Muscle of leg (tissue), 11 donors: Measurements from ENCODE around the gene GRAMD2B. TPM values are rescaled to one million over a fixed set of nuclear protein-coding genes. Genes with fewer than 3 reads are reported as not detected.
A peak's percentile ranks its signal among the peaks of the same experiment; 100 is the strongest.
"Not testable (repeated sequence)": the region's sequence is repeated elsewhere in the genome, so short reads cannot be mapped to it uniquely, and the experiment has no call there.

Experiments used
- DNase-seq: peaks from one replicate; pipeline ENCODE4 v3.0.0; 2013
- H3K27ac ChIP-seq: one replicate; pipeline ENCODE4 v1.5.1; 2013; ENCODE audit warnings: mild to moderate bottlenecking, low read length, control low read depth
- H3K27me3 ChIP-seq: one replicate; pipeline ENCODE4 v1.6.1; 2013; ENCODE audit warnings: low read length; ENCODE audit not compliant: control insufficient read depth, insufficient read depth
- H3K36me3 ChIP-seq: one replicate; pipeline ENCODE4 v1.6.1; 2013; ENCODE audit warnings: low read length; ENCODE audit not compliant: control insufficient read depth, insufficient read depth
- H3K4me1 ChIP-seq: one replicate; pipeline ENCODE4 v1.6.1; 2013; ENCODE audit warnings: low read length; ENCODE audit not compliant: control insufficient read depth, insufficient read depth
- H3K4me3 ChIP-seq: one replicate; pipeline ENCODE4 v1.5.1; 2013; ENCODE audit warnings: low read length, control low read depth
- H3K9me3 ChIP-seq: replicated peaks from 2 replicates; pipeline ENCODE4 v1.6.1; 2013; ENCODE audit warnings: low read depth, low read length; ENCODE audit not compliant: control insufficient read depth
- WGBS: methylation state at CpG from one replicate; pipeline ENCODE4 v1.1.5; 2013; ENCODE audit warnings: missing lambda C conversion rate; ENCODE audit not compliant: insufficient coverage; 5-methylcytosine and 5-hydroxymethylcytosine counted together
- polyA plus RNA-seq, 8 donors: library from polyadenylated mRNA; unstranded; fragments of 120-200 nt; gene quantifications; one replicate each; pipeline versions ENCODE4 v1.2.1 to v1.2.3, GENCODE V29; 2013; ENCODE audit warnings: inconsistent platforms in 1 of 8, low replicate concordance in 1 of 8; ENCODE audit not compliant: insufficient read length in 8 of 8, insufficient read depth in 1 of 8
- total RNA-seq: library from RNA; stranded (reverse); fragments of 120-200 nt; gene quantifications from one replicate; pipeline ENCODE4 v1.2.4, GENCODE V29; 2013

GRAMD2B gene
- total and polyA plus RNA-seq, 9 donors, result 6.5 to 13.9 (median 9.2) TPM

DNA sequence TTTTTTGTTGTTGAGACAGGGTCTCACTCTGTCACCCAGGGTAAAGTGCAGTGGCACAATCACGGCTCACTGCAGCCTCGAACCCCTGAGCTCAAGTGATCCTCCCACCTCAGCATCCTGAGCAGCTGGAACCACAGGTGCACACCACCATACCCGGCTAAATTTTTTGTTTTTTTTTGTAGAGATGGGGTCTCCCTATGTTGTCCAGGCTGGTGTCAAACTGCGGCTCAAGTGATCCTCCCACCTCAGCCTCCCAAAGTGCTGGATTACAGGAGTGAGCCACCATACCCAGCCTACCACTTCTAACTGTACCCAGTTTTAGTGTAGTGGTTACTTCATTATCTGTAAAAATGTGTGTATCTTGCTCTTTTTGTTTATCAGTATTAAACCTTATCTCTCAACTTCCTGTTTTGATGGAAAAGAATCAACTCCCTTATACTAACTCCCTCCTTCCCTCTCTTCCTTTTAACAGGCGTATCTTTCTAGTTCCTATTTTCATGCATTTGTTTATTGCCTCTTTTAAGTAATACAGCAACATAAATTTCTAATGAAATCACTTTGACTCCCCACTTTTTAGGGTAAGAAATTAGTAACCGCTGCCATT is 33.1 kb downstream of the GRAMD2B start:
- Histone ChIP-seq H3K27me3 (no peaks in the 10 kb centered on the region), H3K36me3 (no peaks in the 10 kb centered on the region), H3K4me1 (no peaks in the 10 kb centered on the region), H3K9me3 (no peaks in the 10 kb centered on the region), H3K4me3 (no peak overlapping the region), H3K27ac (no peak overlapping the region)
- no peak for DNase-seq
- 0% methylated on average over 1 of the region's 6 CpGs for WGBS

DNA sequence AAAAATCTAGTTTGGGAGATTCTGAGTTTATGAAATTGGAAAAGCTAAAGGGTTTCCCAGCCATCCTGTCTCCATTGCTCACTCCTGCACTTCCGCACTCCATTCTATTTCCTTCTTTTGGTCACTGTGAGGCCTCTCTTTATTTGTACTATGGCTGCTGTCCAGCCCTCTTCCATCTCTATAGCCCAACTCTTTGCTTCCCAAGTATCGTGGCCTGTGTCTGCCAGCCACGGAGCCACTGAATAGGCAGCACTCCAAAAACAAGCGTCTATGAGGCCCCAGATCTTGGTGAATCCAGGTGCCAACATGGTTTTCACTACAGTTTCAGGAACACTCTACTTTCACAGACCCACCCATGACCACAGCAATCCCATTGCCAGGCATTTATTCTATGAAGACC is 37.2 kb downstream of the GRAMD2B start:
- 95% methylated on average over 4 of the region's 4 CpGs for WGBS
- H3K27ac ChIP-seq, result no peak overlapping the region
- no peaks in the 10 kb centered on the region for H3K4me1 ChIP-seq
- DNase-seq, result no peak
- no peaks in the 10 kb centered on the region for H3K9me3 ChIP-seq
- H3K36me3 ChIP-seq, result peaks cover 2% of the 10 kb centered on the region
- no peaks in the 10 kb centered on the region for H3K27me3 ChIP-seq
- H3K4me3 ChIP-seq, result no peak overlapping the region

DNA sequence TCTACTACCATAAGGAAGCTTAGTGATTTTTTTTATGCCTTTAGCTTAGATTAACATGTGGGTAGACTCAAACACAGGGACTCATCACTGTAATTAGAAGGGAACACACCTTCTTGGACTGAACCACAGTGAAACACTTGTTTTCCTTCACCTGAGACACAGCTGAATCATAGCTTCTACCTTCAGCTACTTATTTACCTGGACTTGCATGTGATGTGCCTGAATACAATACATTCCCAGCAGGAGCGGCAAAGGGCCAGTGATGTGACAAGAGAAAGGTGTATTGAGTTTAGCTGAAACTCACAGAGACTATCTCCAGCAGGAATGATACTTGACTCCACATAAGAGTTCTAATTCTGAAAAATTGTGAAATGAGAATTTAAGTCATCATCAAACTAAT is 37.8 kb downstream of the GRAMD2B start:
- H3K27ac ChIP-seq, result no peak overlapping the region
- H3K4me3 ChIP-seq, result no peak overlapping the region
- no CpG with 5 or more reads among the region's 1 CpG for WGBS
- H3K4me1 ChIP-seq, result no peaks in the 10 kb centered on the region
- no peaks in the 10 kb centered on the region for H3K27me3 ChIP-seq
- peaks cover 4% of the 10 kb centered on the region for H3K36me3 ChIP-seq
- no peak for DNase-seq
- H3K9me3 ChIP-seq, result no peaks in the 10 kb centered on the region

DNA sequence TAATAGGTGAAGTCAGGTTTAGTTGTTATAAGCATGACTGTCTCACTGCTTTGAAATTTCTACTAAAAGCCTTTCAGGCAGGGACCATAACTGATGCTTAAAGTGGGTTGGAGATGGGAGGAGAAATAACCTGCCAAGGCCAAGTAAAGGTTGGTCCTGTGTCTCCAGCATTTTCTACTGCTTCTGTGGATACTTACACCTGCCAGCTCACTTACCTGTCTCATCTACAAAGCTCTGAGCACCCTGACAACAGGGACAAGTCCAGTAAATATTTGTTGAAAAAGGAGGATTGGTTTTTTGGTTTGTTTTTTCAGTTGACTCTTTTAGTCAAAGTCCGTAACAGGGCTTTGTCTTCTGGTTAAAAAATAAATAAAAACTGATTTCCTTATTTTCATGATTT is 38.6 kb downstream of the GRAMD2B start:
- Histone ChIP-seq H3K36me3 (peaks cover 7% of the 10 kb centered on the region), H3K9me3 (no peaks in the 10 kb centered on the region), H3K27me3 (no peaks in the 10 kb centered on the region), H3K4me1 (no peaks in the 10 kb centered on the region), H3K4me3 (no peak overlapping the region), H3K27ac (no peak overlapping the region)
- DNase-seq, result no peak
- WGBS, result no CpG with 5 or more reads among the region's 1 CpG

DNA sequence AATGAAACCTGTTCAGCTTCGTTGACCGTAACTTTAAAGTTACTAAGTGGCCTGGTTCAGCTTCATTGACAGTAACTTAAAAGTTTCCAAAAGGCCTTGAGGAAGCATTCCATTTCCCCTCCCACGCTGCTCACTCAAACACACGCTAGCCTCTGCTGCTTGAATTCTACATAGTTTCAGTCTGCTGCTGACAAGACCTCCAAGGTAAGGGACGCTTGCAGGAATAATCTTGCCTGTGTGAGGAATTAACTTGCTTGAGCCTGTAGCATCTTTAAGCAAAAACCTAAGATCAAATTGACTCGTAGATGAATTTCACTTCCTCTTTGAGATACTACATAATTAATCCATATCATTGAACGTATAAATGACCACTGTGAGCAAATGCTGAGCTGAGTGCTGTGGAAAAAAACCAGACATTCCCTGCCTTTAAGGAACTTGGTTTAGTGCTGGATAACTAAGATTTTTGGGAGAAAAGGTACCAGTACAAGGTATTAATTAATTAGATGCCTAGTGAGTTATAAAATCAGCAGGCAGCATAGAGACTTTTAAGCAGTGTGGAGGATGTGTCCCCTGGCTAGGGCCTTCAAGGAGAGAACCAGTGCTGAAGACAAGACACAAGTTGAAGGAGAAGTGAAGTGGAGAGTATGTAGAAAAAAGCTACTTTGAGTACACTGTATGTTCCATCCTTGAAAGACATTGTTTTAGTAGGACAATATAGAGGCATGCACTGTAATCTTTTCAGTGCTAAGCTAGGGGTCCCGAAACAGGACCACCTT is 39.2 kb downstream of the GRAMD2B start:
- no peak overlapping the region for H3K4me3 ChIP-seq
- H3K27me3 ChIP-seq, result no peaks in the 10 kb centered on the region
- peak; percentile 25 for DNase-seq
- peaks cover 8% of the 10 kb centered on the region for H3K36me3 ChIP-seq
- H3K4me1 ChIP-seq, result no peaks in the 10 kb centered on the region
- no peak overlapping the region for H3K27ac ChIP-seq
- WGBS, result 44% methylated on average over 5 of the region's 8 CpGs
- no peaks in the 10 kb centered on the region for H3K9me3 ChIP-seq

DNA sequence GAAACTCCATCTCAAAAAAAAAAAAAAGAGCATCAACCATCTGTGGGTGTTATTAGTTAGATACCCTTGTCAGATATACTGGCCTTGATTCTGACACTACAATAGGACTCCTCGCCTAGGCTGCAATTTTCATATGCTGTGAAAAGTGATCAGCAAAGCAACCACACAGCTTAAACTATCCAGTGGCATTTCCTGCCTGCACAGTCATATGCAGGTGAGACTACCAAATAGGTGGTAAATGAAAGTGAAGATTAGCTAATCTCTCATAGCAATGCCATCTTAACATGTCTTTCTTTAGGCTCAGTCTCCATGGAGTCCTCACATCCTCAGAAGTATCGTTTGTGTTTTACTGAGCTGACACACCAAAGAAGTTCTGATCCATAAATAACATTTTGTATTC is 40.8 kb downstream of the GRAMD2B start:
- H3K27me3 ChIP-seq, result no peaks in the 10 kb centered on the region
- DNase-seq, result no peak
- H3K4me1 ChIP-seq, result no peaks in the 10 kb centered on the region
- WGBS, result 78% methylated on average over 1 of the region's 2 CpGs
- peaks cover 8% of the 10 kb centered on the region for H3K36me3 ChIP-seq
- no peaks in the 10 kb centered on the region for H3K9me3 ChIP-seq
- H3K4me3 ChIP-seq, result no peak overlapping the region
- H3K27ac ChIP-seq, result no peak overlapping the region

DNA sequence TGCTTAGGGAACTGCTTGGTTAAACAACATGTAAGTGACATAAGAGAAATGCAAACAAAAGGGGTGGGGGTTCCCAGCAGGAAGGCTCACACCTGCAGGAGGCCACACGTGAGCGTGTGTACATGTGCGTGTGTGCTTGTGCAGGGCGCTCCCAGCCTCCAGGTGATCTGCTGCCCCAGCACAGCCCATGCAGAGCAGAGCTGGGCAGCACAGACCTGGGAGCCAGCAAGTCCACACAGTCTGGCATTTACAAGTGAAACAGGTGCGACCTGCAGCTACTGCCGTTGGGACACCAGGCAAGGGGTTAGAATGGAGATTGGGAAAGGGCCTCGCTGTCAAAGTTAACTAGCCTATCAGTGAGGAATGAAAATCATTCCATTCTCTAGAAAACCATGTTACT is 41.8 kb downstream of the GRAMD2B start:
- H3K9me3 ChIP-seq, result no peaks in the 10 kb centered on the region
- H3K27ac ChIP-seq, result no peak overlapping the region
- no peak overlapping the region for H3K4me3 ChIP-seq
- 61% methylated on average over 6 of the region's 7 CpGs for WGBS
- peaks cover 10% of the 10 kb centered on the region for H3K36me3 ChIP-seq
- no peak for DNase-seq
- no peaks in the 10 kb centered on the region for H3K4me1 ChIP-seq
- H3K27me3 ChIP-seq, result no peaks in the 10 kb centered on the region

DNA sequence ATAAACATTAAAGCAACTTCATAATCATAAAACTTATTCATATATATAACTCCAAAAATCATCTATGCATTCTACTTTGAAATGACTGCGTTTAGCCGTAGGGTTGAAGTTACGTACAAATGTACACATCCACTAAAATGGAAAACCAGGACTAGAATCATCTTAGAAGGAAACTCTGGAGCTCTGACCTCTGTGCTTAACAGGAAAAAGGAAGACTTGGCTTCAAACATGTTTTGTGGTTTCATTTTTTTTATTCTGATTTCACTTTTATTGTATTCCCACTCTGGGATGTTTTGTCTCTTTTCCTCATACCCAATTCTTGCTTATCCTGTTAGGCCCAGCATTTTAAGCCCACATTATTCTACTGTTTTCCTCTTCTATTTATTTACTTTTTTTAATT is 44.9 kb downstream of the GRAMD2B start:
- Histone ChIP-seq H3K4me3 (no peak overlapping the region), H3K36me3 (peaks cover 12% of the 10 kb centered on the region), H3K27ac (no peak overlapping the region), H3K27me3 (no peaks in the 10 kb centered on the region), H3K9me3 (no peaks in the 10 kb centered on the region), H3K4me1 (no peaks in the 10 kb centered on the region)
- WGBS, result no CpG with 5 or more reads among the region's 3 CpGs
- DNase-seq, result no peak

DNA sequence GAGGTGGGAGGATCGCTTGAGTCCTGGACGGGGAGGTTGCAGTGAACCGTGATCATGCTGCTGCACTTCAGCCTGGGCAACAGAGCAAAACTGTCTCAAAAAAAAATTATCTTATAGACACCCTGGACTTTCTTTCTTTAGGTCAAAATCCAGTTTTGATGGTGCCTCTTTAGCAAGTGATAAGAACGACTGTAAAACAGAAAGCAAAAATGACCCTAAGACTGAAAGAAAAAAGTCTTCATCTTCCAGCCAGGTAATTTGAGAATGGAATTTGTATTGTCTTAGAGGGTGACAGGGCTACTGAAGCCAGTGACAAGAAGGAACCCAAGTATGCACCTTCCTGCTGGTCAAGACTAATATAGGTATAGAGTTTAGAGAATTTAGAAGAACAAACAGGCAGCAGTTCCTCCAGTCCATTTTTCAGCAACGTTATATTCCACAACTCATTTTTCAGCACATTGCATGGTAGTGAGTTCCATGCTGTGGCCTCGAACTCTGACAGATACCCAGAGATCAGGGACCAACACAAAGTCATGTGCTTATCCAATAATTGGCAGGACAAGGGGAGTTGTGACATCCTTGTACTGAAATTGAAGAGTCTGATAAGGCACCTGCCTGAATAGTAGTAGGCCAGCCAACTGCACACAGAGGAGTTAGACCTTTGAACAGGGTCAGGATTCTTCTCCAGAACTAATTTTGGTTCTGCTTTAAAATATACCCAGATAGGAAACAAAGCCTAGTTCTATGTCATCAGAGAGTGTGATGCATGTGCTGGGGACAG is 46.5 kb downstream of the GRAMD2B start:
- Histone ChIP-seq H3K4me1 (no peaks in the 10 kb centered on the region), H3K27ac (no peak overlapping the region), H3K36me3 (peaks cover 14% of the 10 kb centered on the region), H3K4me3 (no peak overlapping the region), H3K27me3 (no peaks in the 10 kb centered on the region), H3K9me3 (no peaks in the 10 kb centered on the region)
- 100% methylated on average over 3 of the region's 6 CpGs for WGBS
- DNase-seq, result no peak

DNA sequence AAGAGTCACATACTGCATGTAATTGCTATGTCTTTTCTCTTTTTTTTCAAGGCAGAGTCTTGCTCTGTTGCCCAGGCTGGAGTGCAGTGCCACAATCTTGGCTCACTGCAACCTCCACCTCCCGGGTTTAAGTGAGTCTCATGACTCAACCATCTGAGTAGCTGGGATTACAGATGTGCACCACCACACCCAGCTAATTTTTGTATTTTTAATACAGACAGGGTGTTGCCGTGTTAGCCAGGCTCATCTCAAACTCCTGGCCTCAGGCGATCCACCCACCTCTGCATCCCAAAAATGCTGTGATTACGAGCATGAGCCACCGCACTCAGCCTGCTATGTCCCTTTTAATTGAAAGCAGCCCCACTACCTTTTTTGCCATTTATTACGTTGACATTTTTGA is 47.3 kb downstream of the GRAMD2B start:
- 76% methylated on average over 3 of the region's 6 CpGs for WGBS
- DNase-seq, H3K9me3 ChIP-seq, H3K4me1 ChIP-seq, H3K27me3 ChIP-seq, H3K27ac ChIP-seq, H3K4me3 ChIP-seq: not testable (repeated sequence)
- H3K36me3 ChIP-seq, result peaks cover 13% of the 10 kb centered on the region
